Measurements from ENCODE around the gene CCDC7. TPM values are rescaled to one million over a fixed set of nuclear protein-coding genes. Genes with fewer than 3 reads are reported as not detected.

Gene CCDC7
- total RNA-seq, 4 donors from 2014 or later, result 15.1 to 72.3 (median 22.6) TPM

GRCh38 chr10:32865170-32865569 is 419.2 kb downstream of the CCDC7 start:
- WGBS, result 92% methylated on average over 1 of the region's 1 CpG
- Histone ChIP-seq H3K4me1 (no peaks in the 10 kb centered on the region), H3K36me3 (no peaks in the 10 kb centered on the region), H3K27me3 (no peaks in the 10 kb centered on the region), H3K27ac (replicated peaks in 1 of 4) (no peak overlapping the region), H3K4me3 (no peak overlapping the region), H3K9me3 (peaks cover 0 to 4% (median 0%) of the 10 kb centered on the region in 4 donors)
- no peak for DNase-seq (ENCODE audit: extremely low spot score)
- no peak for TF ChIP-seq POLR2AphosphoS5 (IDR thresholded peaks at IDR 0.05)
- TF ChIP-seq CTCF (IDR thresholded peaks at IDR 0.05), result no peak
- no peak for TF ChIP-seq POLR2A (IDR thresholded peaks at IDR 0.05; ENCODE audit: low read depth)
- no peak for TF ChIP-seq EP300 (IDR thresholded peaks at IDR 0.05)
- intact Hi-C loops (cut with DNase I), result no loop called here

- intact Hi-C loops (cut with DNase I), result no loop called here
- no peaks in the 10 kb centered on the region for H3K27me3 ChIP-seq
- no peak overlapping the region for H3K27ac ChIP-seq (replicated peaks in 1 of 4)
- H3K36me3 ChIP-seq, result no peaks in the 10 kb centered on the region
- no peak overlapping the region for H3K4me3 ChIP-seq
- no peak for DNase-seq (ENCODE audit: extremely low spot score)
- no peaks in the 10 kb centered on the region for H3K9me3 ChIP-seq
- no peaks in the 10 kb centered on the region for H3K4me1 ChIP-seq
- TF ChIP-seq CTCF (IDR thresholded peaks at IDR 0.05) (no peak), POLR2A (IDR thresholded peaks at IDR 0.05; ENCODE audit: low read depth) (no peak), EP300 (IDR thresholded peaks at IDR 0.05) (no peak), POLR2AphosphoS5 (IDR thresholded peaks at IDR 0.05) (no peak)
Observed at GRCh38 chr10:32877915-32878314, 432.0 kb downstream of the CCDC7 start.

- H3K9me3 ChIP-seq, result no peaks in the 10 kb centered on the region
- no peak overlapping the region for H3K27ac ChIP-seq (replicated peaks in 1 of 4)
- intact Hi-C loops (cut with DNase I), result no loop called here
- H3K27me3 ChIP-seq, result no peaks in the 10 kb centered on the region
- H3K4me3 ChIP-seq, result no peak overlapping the region
- H3K36me3 ChIP-seq, result no peaks in the 10 kb centered on the region
- no peak for TF ChIP-seq CTCF (IDR thresholded peaks at IDR 0.05)
- TF ChIP-seq POLR2A (IDR thresholded peaks at IDR 0.05; ENCODE audit: low read depth), result no peak
- TF ChIP-seq POLR2AphosphoS5 (IDR thresholded peaks at IDR 0.05), result no peak
- no peak for TF ChIP-seq EP300 (IDR thresholded peaks at IDR 0.05)
- no peaks in the 10 kb centered on the region for H3K4me1 ChIP-seq
- DNase-seq (ENCODE audit: extremely low spot score), result no peak
Observed at GRCh38 chr10:32878646-32879045, 432.7 kb downstream of the CCDC7 start.

DNA sequence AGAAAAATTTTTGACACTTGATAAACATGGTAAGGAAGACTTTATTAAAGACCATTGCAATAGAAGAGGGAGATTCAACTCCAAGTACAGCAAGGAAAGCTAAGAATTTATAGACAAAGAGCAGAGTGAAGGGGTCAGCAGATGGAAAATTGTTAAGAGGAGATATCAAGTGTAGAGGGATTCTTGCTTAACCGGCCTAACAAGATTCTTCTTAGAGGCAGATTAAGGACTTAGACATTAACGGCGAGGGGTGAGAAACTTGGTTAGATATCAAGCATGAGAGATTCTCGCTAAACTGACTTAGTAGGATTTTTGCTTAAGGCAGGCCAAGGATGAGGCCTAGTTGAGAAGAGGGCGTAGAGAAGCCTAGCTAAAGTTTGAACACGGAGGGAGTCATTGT is 436.1 kb downstream of the CCDC7 start:
- no peaks in the 10 kb centered on the region for H3K27me3 ChIP-seq
- DNase-seq (ENCODE audit: extremely low spot score), result no peak
- H3K9me3 ChIP-seq, result no peaks in the 10 kb centered on the region
- no peaks in the 10 kb centered on the region for H3K4me1 ChIP-seq
- no peak for TF ChIP-seq EP300 (IDR thresholded peaks at IDR 0.05)
- TF ChIP-seq POLR2A (IDR thresholded peaks at IDR 0.05; ENCODE audit: low read depth), result no peak
- no peak overlapping the region for H3K4me3 ChIP-seq
- WGBS, result 96% methylated on average over 6 of the region's 6 CpGs
- no peaks in the 10 kb centered on the region for H3K36me3 ChIP-seq
- no peak overlapping the region for H3K27ac ChIP-seq (replicated peaks in 1 of 4)
- intact Hi-C loops (cut with DNase I), result no loop called here

DNA sequence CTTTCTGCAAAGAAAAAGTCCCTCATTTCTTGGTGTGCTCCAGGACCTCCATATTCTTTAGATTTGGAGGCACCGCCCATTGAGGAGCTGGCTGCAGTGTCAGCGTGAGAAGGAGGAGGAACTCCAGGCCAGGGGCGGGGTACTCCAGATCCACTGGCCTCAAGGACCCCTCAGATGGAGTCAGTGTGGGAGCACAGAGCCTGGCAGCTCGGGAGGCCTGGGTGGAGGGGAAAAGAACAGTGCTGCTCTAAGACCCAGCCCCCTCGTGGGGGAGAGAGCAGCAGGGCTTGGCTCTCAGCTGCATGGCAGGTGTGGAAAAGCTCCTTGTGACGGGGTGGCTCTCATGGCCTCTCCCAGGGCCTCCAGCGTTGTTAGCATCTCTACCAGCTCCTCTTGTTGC is 441.5 kb downstream of the CCDC7 start:
- Histone ChIP-seq H3K4me3 (no peak overlapping the region), H3K36me3 (no peaks in the 10 kb centered on the region), H3K27me3 (no peaks in the 10 kb centered on the region), H3K27ac (replicated peaks in 1 of 4) (no peak overlapping the region), H3K4me1 (no peaks in the 10 kb centered on the region), H3K9me3 (no peaks in the 10 kb centered on the region)
- DNase-seq (ENCODE audit: extremely low spot score), result no peak
- peak in 1 of 2 donors; percentile 14 for TF ChIP-seq POLR2AphosphoS5 (IDR thresholded peaks at IDR 0.05)
- no peak for TF ChIP-seq EP300 (IDR thresholded peaks at IDR 0.05)
- intact Hi-C loops (cut with DNase I), result no loop called here
- WGBS, result 88% methylated on average over 6 of the region's 7 CpGs

GRCh38 chr10:32888161-32888927 is 442.4 kb downstream of the CCDC7 start:
- WGBS, result 96% methylated on average over 10 of the region's 11 CpGs
- Histone ChIP-seq H3K4me3 (no peak overlapping the region), H3K4me1 (no peaks in the 10 kb centered on the region), H3K27ac (replicated peaks in 1 of 4) (no peak overlapping the region), H3K36me3 (no peaks in the 10 kb centered on the region), H3K9me3 (no peaks in the 10 kb centered on the region), H3K27me3 (no peaks in the 10 kb centered on the region)
- DNase-seq (ENCODE audit: extremely low spot score), result no peak
- intact Hi-C loops (cut with DNase I), result no loop called here
- TF ChIP-seq EP300 (IDR thresholded peaks at IDR 0.05) (no peak), CTCF (IDR thresholded peaks at IDR 0.05) (no peak), POLR2AphosphoS5 (IDR thresholded peaks at IDR 0.05) (no peak), POLR2A (IDR thresholded peaks at IDR 0.05; ENCODE audit: low read depth) (no peak)

Measured in esophagus muscularis mucosa (tissue), 4 donors.